ENCODE data around the gene OLFML2A. TPM values are rescaled to one million over a fixed set of nuclear protein-coding genes. Genes with fewer than 3 reads are reported as not detected.

Gene OLFML2A
- total and polyA plus RNA-seq, 2 of the 4 experiments (the other 2 are of a cell fraction), result 2.0 to 5.9 TPM

GRCh38 chr9:124839612-124840299 is 62.8 kb downstream of the OLFML2A start:
- H4K8ac ChIP-seq (ENCODE audit: low read depth in 2 of 2, low read length in 2 of 2), result no peak overlapping the region
- TF ChIP-seq POLR2A (IDR thresholded peaks at IDR 0.05; ENCODE audit: low read depth, low read length) (no peak), MAZ (IDR thresholded peaks at IDR 0.05; ENCODE audit: borderline replicate concordance, low read depth, low read length) (no peak), RFX5 (IDR thresholded peaks at IDR 0.05; ENCODE audit: low read depth, low read length) (no peak), CEBPB (IDR thresholded peaks at IDR 0.05; ENCODE audit: low read depth, low read length) (no peak), SMC3 (IDR thresholded peaks at IDR 0.05; ENCODE audit: low read depth, low read length) (peak; percentile 20; the same call in 1 of the 2 replicates), CTCF (conservative IDR thresholded peaks at IDR 0.05; ENCODE audit: low read depth, low read length) (peak; percentile 51), NFE2L2 (IDR thresholded peaks at IDR 0.05; ENCODE audit: low read depth, low read length) (no peak), RAD21 (IDR thresholded peaks at IDR 0.05; ENCODE audit: low read length) (peak; percentile 42), MXI1 (IDR thresholded peaks at IDR 0.05; ENCODE audit: borderline replicate concordance, low read depth, low read length) (no peak), USF2 (IDR thresholded peaks at IDR 0.05; ENCODE audit: low read depth, low read length) (no peak), CHD1 (IDR thresholded peaks at IDR 0.05; ENCODE audit: low read depth, low read length) (no peak), RCOR1 (IDR thresholded peaks at IDR 0.05; ENCODE audit: insufficient replicate concordance, low read length) (no peak), BHLHE40 (IDR thresholded peaks at IDR 0.05; ENCODE audit: low read depth, low read length) (no peak), ELK1 (IDR thresholded peaks at IDR 0.05; ENCODE audit: borderline replicate concordance, low read depth, low read length) (no peak), MAFK (IDR thresholded peaks at IDR 0.05; ENCODE audit: low read depth, low read length) (no peak)

More at GRCh38 chr9:124839612-124840299, 62.8 kb downstream of the OLFML2A start:
- in situ Hi-C loops (cut with MboI; ENCODE audit: low sequenced_read_pairs), result no loop called here
- no peak overlapping the region for H3K27ac ChIP-seq (ENCODE audit: insufficient read depth, low read length)
- no peak overlapping the region for H4K5ac ChIP-seq (ENCODE audit: low read depth, low read length)
- DNase-seq, result peak; percentile 30
- WGBS, 2 experiments (ENCODE audit: extremely low coverage in 2 of 2, insufficient read length in 1 of 2), result 100% methylated on average over 1 of the region's 12 CpGs; no CpG with 5 or more reads in 1 of the 2 experiments
- no peak overlapping the region for H2BK15ac ChIP-seq (ENCODE audit: low read depth, low read length)
- H3K56ac ChIP-seq (ENCODE audit: extremely low read depth, insufficient read depth, low read length), result no peak overlapping the region
- ChIA-PET POLR2A (ENCODE audit: unreplicated experiment) (no interaction called here), CTCF (interaction anchor here (0.6 to 1.6 kb wide), 8 partner anchors 10 to 288 kb away, joined by 3 to 16 read pairs (median 5); partner anchors contain the start of genes NR6A1 and WDR38)
- H3K79me1 ChIP-seq (ENCODE audit: low read depth in 1 of 2, low read length in 2 of 2), result no peaks in the 10 kb centered on the region
- dilution Hi-C loops (cut with HindIII; ENCODE audit: low sequenced_read_pairs, unreplicated experiment), result no loop called here
- no peak overlapping the region for H3K14ac ChIP-seq (replicated peaks; ENCODE audit: low read depth, low read length)
- H2AK9ac ChIP-seq (replicated peaks; ENCODE audit: low read depth, low read length, poor library complexity), result peak overlapping the region; percentile 5
- H2AFZ ChIP-seq (replicated peaks; ENCODE audit: low read length, poor library complexity), result peak overlapping the region; percentile 39
- H3K9ac ChIP-seq (ENCODE audit: low read depth, low read length), result no peak overlapping the region
- no peak overlapping the region for H3K4me2 ChIP-seq (ENCODE audit: low read depth, low read length)
- H3K36me3 ChIP-seq (ENCODE audit: control insufficient read depth, insufficient read depth, low read length), result no peaks in the 10 kb centered on the region
- H3K23ac ChIP-seq (ENCODE audit: low read depth, low read length), result no peak overlapping the region
- no TSS peak for BruUV-seq (replicated peaks)
- H3K27me3 ChIP-seq (ENCODE audit: control insufficient read depth, insufficient read depth, low read length), result no peaks in the 10 kb centered on the region
- peak; percentile 73 for ATAC-seq (ENCODE audit: low read depth)
- intact Hi-C loops (cut with micrococcal nuclease), result loop anchor here (1.0 kb wide), 1 partner anchor 65 kb away; no protein-coding TSS in a partner anchor
- H2BK5ac ChIP-seq (ENCODE audit: low read depth, low read length, poor library complexity, severe bottlenecking), result no peak overlapping the region
- no peaks in the 10 kb centered on the region for H3K9me3 ChIP-seq (ENCODE audit: control insufficient read depth, insufficient read depth, low read length)
- H2BK20ac ChIP-seq (ENCODE audit: low read depth, low read length), result no peak overlapping the region
- H4K20me1 ChIP-seq (ENCODE audit: insufficient read depth, low read length), result no peaks in the 10 kb centered on the region
- H3K4me1 ChIP-seq (ENCODE audit: control insufficient read depth, insufficient read depth, low read length), result peaks cover 8% of the 10 kb centered on the region
- H2AK5ac ChIP-seq (ENCODE audit: low read depth, low read length), result no peak overlapping the region; the same call in 1 of the 2 replicates
- H3K4ac ChIP-seq (ENCODE audit: low read depth, low read length), result no peak overlapping the region
- H3K4me3 ChIP-seq (ENCODE audit: insufficient read depth, low read depth, low read length), result no peak overlapping the region
- no peak overlapping the region for H4K91ac ChIP-seq (ENCODE audit: insufficient read depth, low read depth, low read length)
- H2BK120ac ChIP-seq (ENCODE audit: low read depth, low read length), result no peak overlapping the region
- no peaks in the 10 kb centered on the region for H3K9me1 ChIP-seq (ENCODE audit: insufficient read depth, low read length)
- no peak overlapping the region for H3K18ac ChIP-seq (ENCODE audit: low read depth, low read length)
